Adrenal gland (tissue), 5 donors: ENCODE data around the gene GSKIP.

ENCODE experiments used
- POLR2A ChIP-seq, 2 donors: fragments of 450-650 bp; IDR thresholded peaks; one replicate each; pipeline ENCODE4 v1.6.1; 2017; ENCODE audit warnings: antibody characterized with exemption in 2 of 2, mild to moderate bottlenecking in 2 of 2, moderate library complexity in 1 of 2
- TF ChIP-seq, protein P1 (sequence below), 6 experiments: fragments of 450-650 bp in 4 of 6; fragments of 200-600 bp in 2 of 6; sonication (generic) in 1 of 6; IDR thresholded peaks; 1 replicate in 5 of 6; 2 replicates in 1 of 6; pipeline versions ENCODE4 v1.5.1 to v1.8.0; 2016 to 2021; ENCODE audit warnings: antibody characterized with exemption in 6 of 6, mild to moderate bottlenecking in 2 of 6, moderate library complexity in 1 of 6
- donor health status: DM: no; HTN: no; CAD: no.

DNA sequence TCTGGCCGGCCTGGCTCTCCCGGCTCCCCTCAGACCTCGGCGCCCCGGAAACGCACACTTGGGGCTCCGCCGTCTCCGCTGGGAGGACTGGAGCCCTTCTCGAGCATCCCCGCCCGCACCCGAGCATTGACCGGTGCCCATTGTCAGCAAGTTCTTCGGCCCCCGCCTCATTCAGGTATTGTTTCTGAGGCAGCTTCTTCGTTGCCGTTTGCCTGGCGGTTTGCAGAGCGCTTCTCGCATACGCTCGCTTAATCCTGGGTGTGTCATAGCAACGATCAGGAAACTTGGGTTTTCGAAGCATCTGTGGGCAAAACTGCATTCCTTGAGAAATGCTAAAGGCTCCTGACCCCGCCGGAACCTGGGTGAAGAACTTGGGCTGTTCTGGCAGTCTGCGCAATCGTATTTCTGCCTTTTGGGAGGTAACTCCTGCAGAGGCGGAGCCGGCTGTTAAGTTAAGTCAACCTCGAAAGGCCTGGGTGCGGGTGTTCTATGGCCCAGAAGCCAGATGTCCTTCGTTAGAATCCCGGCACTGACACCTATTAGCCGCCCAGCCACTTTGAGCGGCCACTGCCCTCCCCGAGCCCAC is 518 bp downstream of the GSKIP start:
- TF ChIP-seq, protein P1, sequence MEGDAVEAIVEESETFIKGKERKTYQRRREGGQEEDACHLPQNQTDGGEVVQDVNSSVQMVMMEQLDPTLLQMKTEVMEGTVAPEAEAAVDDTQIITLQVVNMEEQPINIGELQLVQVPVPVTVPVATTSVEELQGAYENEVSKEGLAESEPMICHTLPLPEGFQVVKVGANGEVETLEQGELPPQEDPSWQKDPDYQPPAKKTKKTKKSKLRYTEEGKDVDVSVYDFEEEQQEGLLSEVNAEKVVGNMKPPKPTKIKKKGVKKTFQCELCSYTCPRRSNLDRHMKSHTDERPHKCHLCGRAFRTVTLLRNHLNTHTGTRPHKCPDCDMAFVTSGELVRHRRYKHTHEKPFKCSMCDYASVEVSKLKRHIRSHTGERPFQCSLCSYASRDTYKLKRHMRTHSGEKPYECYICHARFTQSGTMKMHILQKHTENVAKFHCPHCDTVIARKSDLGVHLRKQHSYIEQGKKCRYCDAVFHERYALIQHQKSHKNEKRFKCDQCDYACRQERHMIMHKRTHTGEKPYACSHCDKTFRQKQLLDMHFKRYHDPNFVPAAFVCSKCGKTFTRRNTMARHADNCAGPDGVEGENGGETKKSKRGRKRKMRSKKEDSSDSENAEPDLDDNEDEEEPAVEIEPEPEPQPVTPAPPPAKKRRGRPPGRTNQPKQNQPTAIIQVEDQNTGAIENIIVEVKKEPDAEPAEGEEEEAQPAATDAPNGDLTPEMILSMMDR (IDR thresholded peaks at IDR 0.05), result no peak
- TF ChIP-seq POLR2A (IDR thresholded peaks at IDR 0.05), result no peak
